NCI-H446 (cell line): Measurements from ENCODE around the gene MKI67.

Experiments
- DNase-seq, 2 experiments: peaks; one replicate each; lab custom pipeline; 2025; lab: John Stamatoyannopoulos, UW

MKI67 gene

DNA sequence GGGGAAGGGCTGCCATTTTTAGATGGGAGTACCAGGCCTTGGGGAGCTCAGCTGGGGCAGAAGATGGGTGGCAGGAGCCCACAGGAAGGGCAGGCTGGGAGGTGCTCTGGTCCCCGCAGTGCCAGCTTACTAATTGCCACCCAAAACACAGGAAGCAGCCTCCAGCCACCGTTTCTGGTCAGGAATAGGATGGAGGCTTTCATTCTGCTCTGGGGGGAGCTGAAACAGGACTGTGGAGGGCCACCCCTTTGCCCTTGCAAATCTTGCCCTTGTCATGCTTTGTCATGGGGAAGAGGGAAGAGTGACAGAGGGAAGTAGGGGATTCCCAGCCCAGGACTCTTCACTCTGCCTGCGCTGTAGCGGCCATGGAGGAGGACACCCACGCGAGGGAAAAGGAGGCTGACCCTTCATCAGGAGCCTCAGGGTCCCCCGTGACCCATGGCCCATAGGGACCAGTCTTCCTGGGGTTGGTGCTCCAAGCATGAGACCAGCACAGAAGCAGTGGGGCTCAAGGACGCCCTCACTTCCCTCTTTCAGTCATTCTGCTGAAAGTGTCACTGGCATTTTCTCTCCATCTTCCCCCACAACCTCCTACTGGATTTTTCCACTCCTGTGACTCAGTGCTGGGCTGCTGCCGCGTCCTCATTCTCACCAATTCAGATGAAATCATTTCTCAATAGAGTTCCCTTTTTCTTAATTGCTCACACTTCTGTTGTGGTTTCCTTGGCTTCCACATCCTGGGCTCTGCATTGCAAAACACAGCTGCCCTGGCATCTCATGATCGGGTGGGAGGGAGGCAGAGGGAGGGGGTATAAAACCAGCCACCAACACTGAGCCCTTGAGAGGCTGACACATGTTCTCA lies 61.9 kb downstream of the MKI67 start:
- DNase-seq, result no peak

DNA sequence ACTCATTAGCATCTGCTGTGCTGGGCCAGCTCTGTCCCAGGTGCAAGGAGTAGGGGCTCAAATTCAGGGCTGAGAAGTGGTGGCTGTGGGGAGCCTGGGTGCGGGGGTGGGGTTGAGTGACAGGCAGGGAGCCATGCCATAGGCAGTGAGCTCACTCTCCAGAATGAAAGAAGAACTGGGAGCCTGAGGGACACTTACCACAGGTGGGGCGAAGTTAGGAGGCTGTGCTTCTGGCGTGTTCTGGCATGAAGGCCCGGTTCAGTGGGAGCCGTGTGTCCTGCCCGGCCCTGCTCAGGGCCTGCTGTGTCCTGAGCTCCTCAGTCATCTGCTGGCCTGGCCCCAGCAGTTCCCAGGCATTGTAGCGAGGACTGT lies 62.5 kb downstream of the MKI67 start:
- no peak for DNase-seq

DNA sequence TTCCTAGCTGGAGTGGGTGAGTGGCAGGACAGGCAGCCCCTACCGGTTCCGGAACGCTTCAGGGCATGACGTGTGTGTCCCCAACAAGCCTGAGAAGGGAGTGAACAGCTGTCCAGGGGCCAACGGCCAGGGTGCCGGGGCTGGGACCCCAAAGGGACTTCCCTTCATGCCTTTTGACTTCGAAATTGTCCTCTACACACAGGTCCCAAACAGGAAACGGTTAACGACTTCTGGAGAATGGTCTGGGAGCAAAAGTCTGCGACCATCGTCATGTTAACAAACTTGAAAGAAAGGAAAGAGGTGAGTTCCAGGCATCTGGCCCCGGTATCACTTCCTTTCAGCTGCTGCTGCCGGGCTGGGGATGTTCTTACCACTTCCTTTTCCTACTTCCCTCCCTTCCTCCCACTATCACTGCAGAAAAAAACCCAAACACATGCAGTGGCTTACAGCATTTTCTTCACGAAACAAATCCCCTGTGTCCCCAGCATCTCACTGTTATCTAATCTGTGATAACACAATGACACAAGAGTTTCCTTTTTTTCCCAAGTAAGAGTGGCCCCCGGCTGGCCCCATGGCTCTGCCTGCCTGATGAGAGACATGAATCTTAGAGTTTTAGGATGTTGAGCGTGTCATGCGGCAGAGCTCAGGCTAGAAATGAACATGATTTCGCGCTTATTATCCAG lies 63.2 kb downstream of the MKI67 start:
- no peak for DNase-seq

DNA sequence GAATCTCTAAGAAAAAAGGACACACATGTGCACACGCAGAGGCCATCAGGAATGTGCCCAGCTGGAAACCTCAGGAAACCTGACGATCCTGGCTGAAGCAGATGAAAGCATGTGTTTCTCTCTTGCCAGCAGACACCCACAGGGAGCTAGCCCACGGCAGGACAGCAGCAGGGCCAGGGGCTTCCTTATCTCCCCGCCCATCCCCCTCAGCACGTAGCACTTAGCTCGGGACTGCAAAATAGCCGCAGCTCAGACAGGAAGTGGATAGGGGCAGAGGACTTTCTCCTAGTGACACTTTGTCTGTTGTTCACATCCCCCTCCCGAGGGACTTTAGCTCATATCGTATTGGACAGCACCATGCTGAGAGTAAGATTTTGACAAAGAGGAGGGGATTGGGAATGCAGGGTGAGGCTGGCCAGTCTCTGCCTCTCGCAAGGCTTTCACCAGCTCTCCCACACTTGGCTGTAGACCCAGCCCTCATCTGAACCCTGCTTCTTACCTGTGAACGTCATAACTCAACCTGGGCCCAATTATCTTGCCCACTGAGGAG lies 63.8 kb downstream of the MKI67 start:
- DNase-seq, result no peak

DNA sequence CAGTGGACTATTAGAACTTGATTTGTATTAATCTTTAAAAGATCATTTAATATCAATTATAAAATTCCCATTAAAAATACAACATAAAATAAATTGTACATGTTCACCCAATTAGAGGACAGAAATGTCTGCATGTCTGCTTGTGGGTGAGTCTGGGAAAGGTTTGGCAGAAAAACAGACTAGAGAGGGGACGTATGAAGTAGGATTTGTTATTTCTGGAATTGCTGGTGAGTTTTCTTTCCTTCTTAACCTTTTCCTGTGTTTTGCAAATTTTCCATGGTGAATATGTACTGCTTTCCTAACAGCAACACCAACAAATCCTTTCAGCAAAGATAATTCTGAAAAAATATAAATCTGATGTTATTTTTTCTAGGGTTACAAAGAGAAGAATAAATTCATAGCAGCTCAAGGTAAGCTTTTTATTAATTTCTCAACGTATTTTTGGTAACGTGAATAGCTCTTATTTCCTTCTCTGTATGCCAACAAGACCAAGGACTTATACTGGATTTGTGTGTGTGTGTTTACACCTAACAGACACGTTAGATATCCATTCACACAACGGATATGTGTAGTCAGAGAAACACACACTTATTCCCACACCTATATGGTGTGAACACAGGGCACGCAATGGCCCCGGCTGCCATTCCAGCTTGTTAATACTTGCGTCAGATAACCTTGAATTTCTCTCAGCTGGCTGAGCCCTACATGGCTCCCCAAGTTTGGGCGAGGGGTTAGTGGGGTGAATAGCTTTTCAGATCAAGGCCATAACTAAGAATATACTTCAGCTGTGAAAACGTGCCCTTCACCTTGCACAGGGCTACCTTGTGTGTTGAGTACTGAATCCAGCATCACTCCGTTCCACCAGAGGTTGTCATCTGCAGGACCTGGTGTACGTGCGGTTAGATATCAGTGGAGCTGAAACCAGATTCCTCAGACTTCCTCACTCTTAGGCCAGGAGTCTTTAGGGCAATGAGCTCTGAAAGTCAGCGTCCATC lies 64.6 kb downstream of the MKI67 start:
- no peak for DNase-seq

DNA sequence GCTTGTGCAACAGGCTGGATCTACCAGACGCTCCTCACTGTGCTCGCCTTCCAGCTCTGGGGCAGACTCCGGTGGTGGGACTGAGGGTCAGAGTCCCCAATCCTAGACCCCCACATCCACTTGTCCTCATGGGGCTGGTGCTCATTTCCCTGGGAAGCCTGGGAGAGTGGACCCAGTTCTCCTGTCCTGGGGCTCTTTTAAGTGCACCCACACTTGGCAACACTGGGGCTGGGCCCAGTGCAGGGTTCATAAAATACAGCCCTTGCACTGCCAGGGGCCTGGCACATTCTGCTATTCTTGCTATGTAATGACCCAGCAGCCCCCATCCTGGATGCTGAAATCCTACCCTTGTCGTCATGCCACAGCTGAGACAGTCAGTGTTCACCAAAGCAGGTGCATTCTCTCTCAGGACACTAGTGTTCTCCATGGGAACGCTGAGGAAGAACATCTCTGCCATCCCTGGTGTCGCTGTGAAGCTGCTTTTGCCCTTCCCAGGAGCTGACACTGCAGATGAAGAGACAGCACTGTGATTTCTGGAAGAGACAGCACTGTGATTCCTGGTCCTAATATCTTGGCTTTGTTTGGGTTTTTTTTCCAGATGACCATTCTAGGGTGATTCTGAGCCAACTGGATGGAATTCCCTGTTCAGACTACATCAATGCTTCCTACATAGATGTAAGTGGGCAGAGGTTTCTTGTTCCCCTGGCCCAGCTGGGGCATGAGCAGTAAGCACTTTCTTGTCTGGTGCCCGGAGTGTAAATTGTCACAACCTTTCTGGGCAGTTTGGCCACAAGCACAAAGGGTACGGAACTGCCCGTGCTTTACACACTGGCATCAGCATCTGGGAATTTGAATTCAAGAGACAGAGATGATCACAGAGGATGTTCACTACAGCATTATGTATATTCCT lies 65.6 kb downstream of the MKI67 start:
- DNase-seq, result no peak

DNA sequence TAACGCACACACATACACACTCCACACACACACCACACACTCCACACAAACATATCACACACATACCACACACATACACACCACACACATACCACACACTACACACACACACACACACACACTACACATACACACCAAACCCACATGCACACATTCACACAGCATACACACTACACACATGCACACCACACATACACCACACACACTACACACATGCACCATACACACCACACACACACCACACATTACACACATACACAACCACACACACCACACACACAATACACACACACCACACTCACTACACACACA lies 66.3 kb downstream of the MKI67 start:
- DNase-seq, result no peak

DNA sequence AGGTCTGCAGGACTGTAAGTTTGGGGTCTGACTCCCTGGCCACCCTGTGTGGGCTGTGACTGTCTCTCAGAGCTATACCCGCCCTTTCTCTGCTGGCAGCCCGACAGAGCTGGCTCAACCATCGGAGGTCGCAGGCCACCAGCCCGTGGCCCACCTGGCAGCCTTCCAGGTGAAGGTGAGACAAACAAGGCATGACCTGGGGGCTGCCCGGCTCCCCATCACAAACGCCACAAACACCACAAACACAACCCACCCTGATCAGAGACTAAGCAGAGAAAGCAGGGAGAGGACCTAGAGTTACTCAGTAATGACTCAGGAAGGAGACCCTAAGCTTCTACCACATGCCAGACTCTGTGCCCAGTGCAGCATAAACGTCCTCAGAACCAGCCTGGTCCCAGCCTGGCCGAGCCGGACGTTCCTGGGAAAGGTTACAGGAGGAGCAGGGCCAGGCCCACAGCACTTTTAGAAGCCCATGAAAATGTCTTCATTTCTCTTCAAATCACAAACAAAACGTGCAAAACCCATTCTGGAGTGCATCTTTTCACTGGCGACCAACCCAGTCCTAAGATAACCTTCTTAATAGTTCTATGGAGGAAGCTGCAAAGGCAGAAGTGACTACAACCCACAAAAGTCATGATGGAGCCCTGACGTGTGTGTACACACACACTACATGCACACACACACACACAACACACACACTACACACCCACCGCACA lies 66.8 kb downstream of the MKI67 start:
- no peak for DNase-seq

DNA sequence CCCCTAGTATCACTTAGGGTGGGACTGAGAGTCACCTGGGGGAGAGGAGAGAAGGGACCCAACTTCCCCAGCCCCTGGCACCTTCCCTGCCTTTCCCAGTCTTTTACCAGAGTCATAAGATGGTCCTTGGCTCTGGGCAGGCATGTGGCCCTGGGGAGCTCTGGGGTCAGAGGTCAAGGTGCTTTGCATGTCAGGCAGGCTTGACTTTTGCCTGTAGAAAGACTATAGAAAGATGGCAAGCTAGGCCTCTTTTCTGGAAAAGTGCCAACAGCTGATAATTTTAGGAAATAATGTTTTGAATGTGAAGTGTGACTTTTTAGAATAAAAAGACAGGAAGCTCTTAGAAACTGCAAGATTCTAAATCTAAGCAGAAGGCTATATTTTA lies 67.5 kb downstream of the MKI67 start:
- no peak for DNase-seq

DNA sequence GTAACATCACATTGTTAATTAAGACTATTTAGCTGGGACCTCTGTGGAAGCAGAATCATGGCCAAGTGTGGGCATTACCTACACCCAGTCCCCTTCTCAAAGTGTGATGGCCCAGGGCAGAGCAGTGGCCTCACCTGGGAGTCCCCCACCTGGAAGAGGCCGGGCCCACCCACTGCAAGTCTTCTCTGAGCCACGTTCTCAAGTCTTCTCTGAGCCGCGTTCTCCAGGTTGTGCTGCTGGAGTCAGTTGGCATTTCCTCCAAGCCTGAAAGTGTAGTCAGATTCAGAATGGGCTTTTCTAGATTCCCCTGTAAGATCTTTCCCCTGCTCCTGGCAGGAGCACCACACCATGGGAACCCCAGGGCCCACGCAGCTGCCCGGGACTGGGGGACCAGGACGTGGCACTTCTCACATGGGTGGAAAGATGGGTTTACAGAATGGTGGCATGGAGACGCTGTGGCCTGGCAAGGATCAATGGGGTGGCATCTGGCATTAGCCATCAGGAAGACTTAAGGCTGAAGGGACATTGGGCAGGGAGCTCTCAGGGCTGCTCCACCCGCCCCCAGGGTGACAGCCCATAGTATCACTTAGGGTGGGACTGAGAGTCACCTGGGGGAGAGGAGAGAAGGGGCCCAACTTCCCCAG lies 68.0 kb downstream of the MKI67 start:
- DNase-seq, result no peak

DNA sequence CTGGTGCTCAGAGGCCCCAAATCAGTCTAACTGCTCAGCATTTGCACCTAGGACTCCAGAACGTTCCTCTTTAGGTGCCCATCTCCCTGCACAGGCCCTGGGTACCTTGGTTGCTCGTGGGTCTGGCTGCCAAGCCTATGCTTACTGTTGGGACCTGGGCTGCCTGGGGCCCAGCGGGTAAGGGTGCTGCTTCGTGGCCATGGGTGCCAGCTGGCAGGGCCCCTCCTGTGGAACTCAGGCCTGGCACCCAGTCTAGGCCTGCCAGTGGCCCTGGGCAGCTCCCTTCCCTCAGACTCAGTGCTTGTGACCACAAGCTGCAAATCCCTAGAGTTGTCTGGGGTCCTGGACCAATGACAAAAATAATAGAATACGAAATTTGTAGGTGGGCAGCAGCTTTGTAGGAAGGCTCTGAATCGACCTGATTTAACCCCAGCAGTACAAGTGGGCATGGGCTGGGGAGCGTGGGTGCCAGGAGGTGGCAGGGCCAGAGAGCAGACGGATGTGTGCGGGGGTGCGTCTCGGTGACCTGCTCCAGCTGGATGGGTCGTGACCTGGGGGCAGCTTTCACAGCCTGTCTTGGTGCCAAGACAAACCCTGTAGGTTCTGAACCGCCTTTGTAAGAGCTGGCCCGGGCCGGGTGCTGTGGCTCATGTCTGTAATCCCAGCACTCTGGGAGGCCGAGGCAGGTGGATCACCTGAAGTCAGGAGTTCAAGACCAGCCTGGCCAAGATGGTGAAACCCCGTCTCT lies 69.7 kb downstream of the MKI67 start:
- DNase-seq, result no peak

DNA sequence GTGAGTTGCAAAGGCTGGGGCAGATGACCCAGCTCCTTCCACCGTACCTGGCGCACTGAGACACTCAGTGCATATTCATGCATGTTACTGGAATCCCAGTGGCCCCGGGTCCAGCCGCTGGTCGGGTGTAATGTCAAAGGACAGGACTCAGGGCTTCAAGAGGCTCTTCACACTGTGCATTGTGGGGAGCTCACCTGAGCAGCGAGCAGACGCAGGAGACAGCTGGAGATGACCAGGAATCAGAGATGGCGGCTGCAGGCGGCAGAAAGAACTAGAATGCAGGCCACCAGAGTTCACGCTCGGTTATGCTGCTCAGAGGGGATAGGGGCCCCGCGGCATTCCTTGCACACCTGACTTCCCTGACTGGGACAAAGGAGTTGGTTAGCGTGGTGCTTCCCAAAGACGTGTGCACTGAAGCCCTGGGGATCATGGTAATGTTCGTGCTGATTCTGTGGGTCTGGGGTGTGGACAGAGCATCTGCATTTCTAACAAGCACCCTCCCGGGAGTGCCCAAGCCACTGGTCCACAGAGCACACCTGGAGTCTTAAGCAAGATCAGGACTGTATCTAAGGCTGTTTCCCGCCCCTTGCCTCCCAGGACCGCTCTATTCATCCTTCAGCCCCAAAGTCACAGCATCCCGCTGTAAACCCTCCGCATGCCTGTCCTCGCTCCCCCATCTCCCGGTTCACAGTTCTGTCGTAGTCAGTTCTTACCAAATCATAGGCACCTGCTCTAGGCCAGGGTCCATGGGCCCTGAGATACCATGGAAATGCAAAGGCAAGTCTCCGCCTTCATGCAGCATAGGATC lies 71.0 kb downstream of the MKI67 start:
- no peak for DNase-seq

DNA sequence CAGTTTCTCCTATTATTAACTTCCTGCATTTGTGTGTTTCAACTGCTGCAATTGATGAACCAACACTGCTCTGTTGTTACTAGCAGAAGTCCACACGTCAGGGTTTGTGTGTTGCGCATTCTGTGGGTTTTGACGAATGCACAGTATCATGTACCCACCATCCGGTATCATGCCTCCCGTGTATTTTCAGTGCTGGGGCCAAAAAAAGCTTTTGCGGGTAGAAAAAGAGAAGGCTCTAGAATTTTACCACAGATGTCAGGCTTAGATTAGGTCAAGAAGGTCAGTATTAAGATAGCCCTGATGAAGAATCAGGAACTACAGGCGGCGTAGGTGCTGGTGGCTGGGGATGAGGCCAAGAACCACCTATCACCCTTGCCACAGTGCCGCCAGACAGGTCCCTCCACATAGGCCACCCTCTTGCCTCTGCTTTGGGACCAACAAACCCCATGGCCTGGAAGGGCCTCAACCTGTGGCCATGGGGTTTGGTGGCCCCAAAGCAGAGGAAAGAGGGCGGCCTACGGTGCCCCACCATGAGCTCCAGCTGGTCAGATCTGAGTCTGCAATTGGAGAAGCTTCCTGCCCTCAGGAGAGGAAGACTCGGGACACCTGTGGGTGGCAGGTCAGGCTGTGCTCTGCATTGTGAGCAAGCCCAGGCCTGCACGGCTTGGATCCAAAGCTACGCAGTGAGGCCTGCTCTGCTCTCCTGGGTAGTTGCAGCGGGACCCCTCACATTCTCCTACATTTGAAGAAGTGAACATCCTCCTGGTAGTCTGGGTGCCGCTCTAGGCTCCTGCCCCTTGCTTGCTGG lies 71.9 kb downstream of the MKI67 start:
- DNase-seq, result no peak

DNA sequence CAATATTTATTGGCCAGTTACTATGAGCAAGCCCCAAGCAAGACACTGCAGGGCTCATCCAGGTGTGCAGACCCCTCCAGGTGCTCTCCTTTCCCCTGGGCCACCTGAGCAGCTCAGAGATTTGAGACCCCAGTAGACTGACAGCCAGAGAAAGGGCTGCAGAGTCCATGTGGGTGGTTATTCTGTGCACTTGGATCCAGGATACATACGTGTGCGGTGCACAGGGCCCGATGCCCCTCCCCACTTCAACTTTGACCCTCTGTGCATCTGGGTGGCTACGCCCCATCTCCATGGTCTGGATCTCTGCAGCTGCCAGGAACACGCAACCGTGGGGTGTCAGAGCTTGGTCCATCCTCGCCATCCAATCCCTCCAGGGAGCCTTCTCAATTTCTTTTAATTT lies 72.9 kb downstream of the MKI67 start:
- DNase-seq, result no peak

DNA sequence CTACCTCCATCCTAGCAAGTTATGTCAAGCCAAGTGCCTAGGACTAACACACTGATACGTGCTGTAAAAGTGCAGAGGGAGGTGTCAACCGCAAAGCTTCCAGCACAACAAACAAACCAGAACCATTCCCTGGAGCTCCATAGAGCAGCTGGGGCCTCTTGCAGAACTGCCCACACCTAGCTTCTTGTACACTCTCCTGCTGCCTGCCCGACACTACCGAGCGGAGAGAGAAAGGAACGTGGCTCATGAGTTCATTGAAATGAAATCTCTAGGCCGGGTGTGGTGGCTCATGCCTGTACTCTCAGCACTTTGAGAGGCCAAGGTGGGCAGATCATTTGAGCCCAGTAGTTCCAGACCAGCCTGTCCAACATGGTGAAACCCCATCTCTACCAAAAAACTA lies 73.5 kb downstream of the MKI67 start:
- DNase-seq, result no peak

DNA sequence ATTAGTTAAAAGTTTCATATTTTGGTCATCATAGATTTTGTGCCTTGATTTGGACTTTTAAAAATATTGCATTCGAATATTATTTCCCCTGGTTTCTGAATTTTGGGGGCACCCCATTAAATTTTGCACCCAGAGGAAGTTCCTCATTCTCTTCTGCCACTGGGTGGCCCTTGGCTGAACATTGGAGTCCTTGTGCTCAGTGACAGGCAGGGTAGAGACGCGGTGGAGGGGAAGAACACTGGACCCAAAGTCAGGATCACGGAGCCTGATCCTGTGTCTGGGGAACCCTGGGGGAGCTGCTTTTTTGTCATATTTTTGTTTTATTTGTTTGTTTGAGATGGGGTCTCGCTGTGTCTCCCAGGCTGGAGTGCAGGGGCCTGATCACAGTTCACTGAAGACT lies 74.7 kb downstream of the MKI67 start:
- DNase-seq, result no peak

DNA sequence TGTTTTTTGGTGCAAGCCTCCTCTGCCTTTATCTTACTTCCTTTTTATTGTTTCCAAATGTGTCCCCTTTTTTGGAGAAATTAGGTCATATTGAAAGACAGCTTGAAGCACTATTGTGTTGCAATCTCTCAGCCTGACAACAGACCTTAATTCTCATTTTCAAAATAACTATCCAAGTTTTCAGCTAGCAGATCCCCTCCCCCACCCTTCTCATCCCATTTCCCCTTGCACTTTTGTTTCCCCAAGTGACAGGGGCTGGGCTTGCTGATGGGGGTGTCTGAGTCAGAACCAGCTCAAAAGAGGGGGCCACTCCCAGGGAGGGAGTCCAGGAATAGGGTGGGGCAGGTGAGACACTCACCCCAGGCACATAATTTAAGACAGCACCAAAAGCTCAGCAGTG lies 75.3 kb downstream of the MKI67 start:
- no peak for DNase-seq

DNA sequence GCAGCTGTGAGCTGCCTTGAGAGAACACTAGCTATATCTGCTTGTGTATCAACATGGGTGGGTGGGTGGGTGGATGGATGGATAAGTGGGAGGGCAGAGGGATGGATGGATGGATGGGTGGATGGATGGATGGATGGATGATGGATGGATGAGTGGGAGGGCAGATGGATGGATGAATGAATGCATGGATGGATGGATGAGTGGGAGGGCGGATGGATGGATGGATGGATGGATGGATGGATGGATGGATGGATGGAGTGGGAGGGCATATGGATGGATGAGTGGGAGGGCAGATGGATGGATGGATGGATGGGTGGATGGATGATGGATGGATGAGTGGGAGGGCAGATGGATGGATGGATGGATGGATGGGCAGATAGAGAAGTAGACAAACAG lies 76.1 kb downstream of the MKI67 start:
- no peak for DNase-seq
